GM12875 (cell line): ENCODE results near the gene CCDC192.
"Not testable (repeated sequence)": the region's sequence is repeated elsewhere in the genome, so short reads cannot be mapped to it uniquely, and the experiment has no call there.

Experiments used
- H3K4me3 ChIP-seq: one replicate; pipeline ENCODE4 v1.5.1; 2011; ENCODE audit warnings: low read depth, low read length, control low read depth
- TF ChIP-seq, protein P1 (sequence below): IDR thresholded peaks from 2 replicates; pipeline ENCODE4 v1.5.1; 2011; ENCODE audit warnings: low read depth, mild to moderate bottlenecking, control low read depth, inconsistent platforms, low read length, moderate library complexity, borderline replicate concordance; ENCODE audit not compliant: insufficient read depth

CCDC192 gene

DNA sequence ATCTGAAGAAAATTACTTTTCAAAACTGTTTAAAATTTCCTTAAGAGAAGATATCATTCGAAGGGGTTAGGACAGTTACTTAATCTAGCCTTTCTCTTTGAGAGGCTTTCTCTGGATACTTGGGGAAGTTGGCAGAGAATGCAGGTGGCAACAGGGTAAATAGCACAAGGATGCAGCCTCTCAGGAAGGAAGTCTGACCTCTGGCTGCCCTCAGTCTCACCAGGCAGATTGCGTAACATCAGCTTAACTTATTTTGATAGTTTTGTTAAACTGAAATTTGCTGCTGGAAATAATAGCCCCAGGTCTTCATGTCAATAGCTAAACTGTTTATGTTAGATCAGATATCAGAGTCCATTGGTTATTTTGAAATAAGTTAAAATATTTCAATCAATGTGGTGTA lies 20.4 kb downstream of the CCDC192 start:
- no peak overlapping the region for H3K4me3 ChIP-seq
- TF ChIP-seq, protein P1, sequence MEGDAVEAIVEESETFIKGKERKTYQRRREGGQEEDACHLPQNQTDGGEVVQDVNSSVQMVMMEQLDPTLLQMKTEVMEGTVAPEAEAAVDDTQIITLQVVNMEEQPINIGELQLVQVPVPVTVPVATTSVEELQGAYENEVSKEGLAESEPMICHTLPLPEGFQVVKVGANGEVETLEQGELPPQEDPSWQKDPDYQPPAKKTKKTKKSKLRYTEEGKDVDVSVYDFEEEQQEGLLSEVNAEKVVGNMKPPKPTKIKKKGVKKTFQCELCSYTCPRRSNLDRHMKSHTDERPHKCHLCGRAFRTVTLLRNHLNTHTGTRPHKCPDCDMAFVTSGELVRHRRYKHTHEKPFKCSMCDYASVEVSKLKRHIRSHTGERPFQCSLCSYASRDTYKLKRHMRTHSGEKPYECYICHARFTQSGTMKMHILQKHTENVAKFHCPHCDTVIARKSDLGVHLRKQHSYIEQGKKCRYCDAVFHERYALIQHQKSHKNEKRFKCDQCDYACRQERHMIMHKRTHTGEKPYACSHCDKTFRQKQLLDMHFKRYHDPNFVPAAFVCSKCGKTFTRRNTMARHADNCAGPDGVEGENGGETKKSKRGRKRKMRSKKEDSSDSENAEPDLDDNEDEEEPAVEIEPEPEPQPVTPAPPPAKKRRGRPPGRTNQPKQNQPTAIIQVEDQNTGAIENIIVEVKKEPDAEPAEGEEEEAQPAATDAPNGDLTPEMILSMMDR = no peak

DNA sequence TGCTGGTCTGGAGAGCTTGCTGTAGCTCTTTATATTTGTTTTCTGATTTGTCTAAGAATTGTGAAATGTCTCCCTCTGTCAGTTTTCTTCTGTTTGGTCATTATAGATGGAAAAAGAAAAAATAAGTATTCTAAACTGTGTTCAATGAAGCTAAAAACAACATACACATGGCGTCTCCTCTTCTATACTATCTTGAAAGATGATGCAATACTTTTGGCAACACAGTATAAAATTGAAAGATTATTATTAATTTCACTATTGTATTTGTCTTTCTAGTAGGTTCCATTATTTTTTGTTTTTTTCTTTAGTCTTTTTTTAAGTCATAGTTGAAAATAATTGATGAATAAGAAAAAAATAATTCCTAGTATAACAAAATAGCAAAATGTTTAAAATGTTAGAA lies 22.5 kb downstream of the CCDC192 start:
- TF ChIP-seq, protein P1 = no peak

DNA sequence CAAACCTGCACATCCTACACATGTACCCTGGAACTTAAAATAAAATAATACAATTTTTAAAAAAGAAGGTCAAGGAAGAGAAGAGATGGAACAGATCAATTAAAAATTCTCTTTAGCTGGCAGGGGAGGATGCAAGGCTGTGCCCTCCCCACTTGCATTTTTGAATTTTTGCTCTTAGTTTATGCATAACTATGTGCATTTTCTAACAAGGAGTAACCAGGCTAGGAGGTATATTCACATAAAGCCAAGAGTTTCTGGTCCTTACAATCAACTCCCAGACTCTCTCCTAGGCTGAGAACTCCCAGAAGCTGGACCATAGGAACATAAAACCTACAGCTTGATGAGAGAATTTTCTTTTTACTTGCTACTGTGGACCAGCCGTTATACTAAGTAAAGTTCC lies 29.8 kb downstream of the CCDC192 start:
- TF ChIP-seq, protein P1 = no peak
- H3K4me3 ChIP-seq = no peak overlapping the region

More for the DNA sequence above, 22.5 kb downstream of the CCDC192 start:
- no peak overlapping the region for H3K4me3 ChIP-seq

DNA sequence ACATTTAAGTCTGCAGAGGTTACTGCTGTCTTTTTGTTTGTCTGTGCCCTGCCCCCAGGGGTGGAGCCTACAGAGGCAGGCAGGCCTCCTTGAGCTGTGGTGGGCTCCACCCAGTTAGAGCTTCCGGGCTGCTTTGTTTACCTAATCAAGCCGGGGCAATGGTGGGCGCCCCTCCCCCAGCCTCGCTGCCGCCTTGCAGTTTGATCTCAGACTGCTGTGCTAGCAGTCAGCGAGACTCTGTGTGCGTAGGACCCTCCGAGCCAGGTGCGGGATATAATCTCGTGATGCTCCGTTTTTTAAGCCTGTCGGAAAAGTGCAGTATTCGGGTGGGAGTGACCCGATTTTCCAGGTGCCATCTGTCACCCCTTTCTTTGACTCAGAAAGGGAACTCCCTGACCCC lies 36.2 kb downstream of the CCDC192 start:
- not testable (repeated sequence) for H3K4me3 ChIP-seq

DNA sequence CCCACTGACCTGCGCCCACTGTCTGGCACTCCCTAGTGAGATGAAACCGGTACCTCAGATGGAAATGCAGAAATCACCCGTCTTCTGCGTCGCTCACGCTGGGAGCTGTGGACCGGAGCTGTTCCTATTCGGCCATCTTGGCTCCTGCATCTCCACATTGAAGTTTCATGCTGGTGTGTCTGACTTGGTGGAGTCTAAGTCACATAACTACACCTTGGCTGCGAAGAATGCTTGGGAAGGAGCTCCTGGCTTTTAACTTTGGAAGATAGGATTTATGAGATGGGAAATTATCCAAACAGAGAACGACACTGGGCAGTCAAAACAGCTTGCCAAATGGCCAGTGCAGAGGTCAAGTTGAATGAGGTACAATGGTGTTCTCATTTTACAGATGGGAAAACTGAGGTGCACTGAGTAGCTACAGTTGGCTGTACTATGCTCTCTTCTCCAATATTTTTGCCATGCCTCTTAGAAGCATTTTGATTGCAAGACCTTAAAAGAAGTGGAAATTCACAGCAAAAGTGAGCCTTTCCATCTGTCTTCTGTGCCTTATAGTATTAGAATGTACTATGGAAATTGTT lies 36.7 kb downstream of the CCDC192 start:
- TF ChIP-seq, protein P1 = no peak
- H3K4me3 ChIP-seq = no peak overlapping the region

DNA sequence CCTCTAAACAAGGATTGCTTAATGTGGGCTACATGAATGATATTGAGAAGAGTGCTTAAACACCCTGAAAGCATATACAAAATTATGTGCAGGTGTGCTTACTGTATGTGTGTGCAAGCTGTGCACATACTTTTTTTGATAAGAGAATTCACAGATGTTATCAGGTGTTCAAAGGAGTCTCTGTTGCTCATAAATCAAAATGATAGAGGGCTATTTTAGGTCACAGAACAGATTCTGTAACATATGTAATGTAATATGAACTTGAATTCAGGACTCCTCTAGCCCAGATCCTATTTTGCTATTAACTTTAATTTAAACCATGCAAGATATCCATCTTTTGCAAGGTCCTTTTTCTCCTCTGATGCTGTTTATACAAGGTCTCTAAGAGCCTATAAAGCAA lies 38.2 kb downstream of the CCDC192 start:
- TF ChIP-seq, protein P1 = no peak
- no peak overlapping the region for H3K4me3 ChIP-seq

DNA sequence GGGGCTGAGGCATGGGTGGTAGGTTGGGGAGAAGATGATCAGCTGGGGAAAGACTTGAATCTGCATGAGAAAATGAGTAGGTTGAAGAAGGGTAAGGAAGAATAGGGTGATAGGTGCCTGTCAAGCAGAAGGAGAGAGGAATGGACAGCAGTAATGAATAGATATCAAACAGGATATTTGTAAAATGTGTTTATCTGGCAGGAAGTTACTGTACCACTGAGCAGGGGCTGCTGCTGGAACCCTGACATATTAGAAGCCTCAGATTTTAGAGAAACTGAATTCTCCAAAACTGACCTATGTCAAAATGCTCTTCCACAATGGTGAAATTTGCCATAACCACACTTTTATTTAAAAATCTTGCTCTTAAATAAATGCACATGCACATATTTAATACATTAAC lies 41.0 kb downstream of the CCDC192 start:
- no peak overlapping the region for H3K4me3 ChIP-seq
- TF ChIP-seq, protein P1 = no peak

DNA sequence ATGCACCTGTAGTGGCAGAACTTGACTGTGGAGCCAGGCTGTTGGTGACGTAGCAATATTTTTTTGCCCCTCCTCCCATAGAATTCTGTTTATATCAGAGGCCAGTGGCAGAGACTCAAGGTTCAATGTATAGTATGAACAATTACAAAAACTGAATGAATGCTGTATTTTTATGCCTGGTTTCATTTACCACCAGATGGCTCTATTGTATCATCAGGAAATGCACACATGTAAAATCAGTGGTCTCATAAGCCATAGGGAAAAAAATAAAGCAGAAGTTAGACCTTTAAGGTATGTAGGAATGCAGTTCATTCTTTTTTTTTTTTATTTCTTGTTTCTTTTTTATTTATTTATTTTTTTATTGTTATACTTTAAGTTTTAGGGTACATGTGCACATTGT lies 43.6 kb downstream of the CCDC192 start:
- TF ChIP-seq, protein P1 = no peak

DNA sequence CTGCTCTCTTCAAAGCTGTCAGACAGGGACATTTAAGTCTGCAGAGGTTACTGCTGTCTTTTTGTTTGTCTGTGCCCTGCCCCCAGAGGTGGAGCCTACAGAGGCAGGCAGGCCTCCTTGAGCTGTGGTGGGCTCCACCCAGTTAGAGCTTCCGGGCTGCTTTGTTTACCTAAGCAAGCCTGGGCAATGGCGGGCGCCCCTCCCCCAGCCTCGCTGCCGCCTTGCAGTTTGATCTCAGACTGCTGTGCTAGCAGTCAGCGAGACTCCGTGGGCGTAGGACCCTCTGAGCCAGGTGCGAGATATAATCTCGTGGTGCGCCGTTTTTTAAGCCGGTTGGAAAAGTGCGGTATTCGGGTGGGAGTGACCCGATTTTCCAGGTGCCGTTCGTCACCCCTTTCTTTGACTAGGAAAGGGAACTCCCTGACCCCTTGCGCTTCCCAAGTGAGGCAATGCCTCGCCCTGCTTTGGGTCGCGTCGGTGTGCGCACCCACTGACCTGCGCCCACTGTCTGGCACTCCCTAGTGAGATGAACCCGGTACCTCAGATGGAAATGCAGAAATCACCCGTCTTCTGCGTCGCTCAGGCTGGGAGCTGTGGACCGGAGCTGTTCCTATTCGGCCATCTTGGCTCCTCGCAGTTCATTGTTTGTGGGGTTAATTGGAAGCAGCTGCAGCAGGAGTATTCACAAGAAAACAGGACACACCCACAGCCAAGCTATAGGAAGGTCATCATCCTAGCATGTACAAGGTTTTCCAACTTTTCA lies 49.5 kb downstream of the CCDC192 start:
- not testable (repeated sequence) for H3K4me3 ChIP-seq

More for the DNA sequence above, 43.6 kb downstream of the CCDC192 start:
- no peak overlapping the region for H3K4me3 ChIP-seq
